GM12874 (cell line): ENCODE data around the gene FAF1.

Experiments
- CTCF ChIP-seq: IDR thresholded peaks from 2 replicates; pipeline ENCODE4 v1.5.1; 2011; ENCODE audit warnings: low read depth, mild to moderate bottlenecking, control low read depth, low read length, moderate library complexity; ENCODE audit not compliant: insufficient read depth

Gene FAF1

GRCh38 chr1:50836117-50836516, 124.0 kb downstream of the FAF1 start:
- TF ChIP-seq CTCF: no peak

- no peak for TF ChIP-seq CTCF
Observed at GRCh38 chr1:50833216-50833615, 126.9 kb downstream of the FAF1 start.

GRCh38 chr1:50832167-50832566, 127.9 kb downstream of the FAF1 start:
- TF ChIP-seq CTCF: no peak

GRCh38 chr1:50831300-50832061, 128.6 kb downstream of the FAF1 start:
- TF ChIP-seq CTCF: no peak

- no peak for TF ChIP-seq CTCF
Observed at GRCh38 chr1:50830621-50831020, 129.4 kb downstream of the FAF1 start.

- no peak for TF ChIP-seq CTCF
Observed at GRCh38 chr1:50829014-50829958, 130.8 kb downstream of the FAF1 start.

GRCh38 chr1:50827546-50827945, 132.5 kb downstream of the FAF1 start:
- no peak for TF ChIP-seq CTCF
